Endodermal cell (in vitro differentiated cells): ENCODE data around the gene HSD17B12. TPM values are rescaled to one million over a fixed set of nuclear protein-coding genes. Genes with fewer than 3 reads are reported as not detected.

Experiments
- DNase-seq: peaks from one replicate; pipeline ENCODE4 v3.0.0-alpha.2; 2017
- H3K27ac ChIP-seq: 2 replicates; pipeline ENCODE4 v1.5.1; 2013; ENCODE audit warnings: mild to moderate bottlenecking, low read depth, low read length, moderate library complexity
- H3K27me3 ChIP-seq: 2 replicates; pipeline ENCODE4 v1.6.1; 2013; ENCODE audit warnings: mild to moderate bottlenecking, low read length, moderate library complexity; ENCODE audit not compliant: insufficient read depth, control insufficient read depth, poor library complexity, severe bottlenecking
- H3K36me3 ChIP-seq: 2 replicates; pipeline ENCODE4 v1.7.0; 2013; ENCODE audit warnings: mild to moderate bottlenecking, low read length, moderate library complexity; ENCODE audit not compliant: control insufficient read depth, insufficient read depth
- H3K4me1 ChIP-seq: one replicate; pipeline ENCODE4 v1.7.0; 2013; ENCODE audit warnings: low read length; ENCODE audit not compliant: control insufficient read depth, insufficient read depth
- H3K4me3 ChIP-seq: 2 replicates; pipeline ENCODE4 v1.5.1; 2013; ENCODE audit warnings: mild to moderate bottlenecking, low read length, moderate library complexity
- H3K9ac ChIP-seq: 2 replicates; pipeline ENCODE4 v1.6.1; 2013; ENCODE audit warnings: mild to moderate bottlenecking, low read length, moderate library complexity; ENCODE audit not compliant: poor library complexity, severe bottlenecking; ENCODE audit errors: extremely low read depth
- H3K9me3 ChIP-seq: 2 replicates; pipeline ENCODE4 v1.6.1; 2013; ENCODE audit warnings: mild to moderate bottlenecking, low read length, moderate library complexity; ENCODE audit not compliant: control insufficient read depth
- H3K27ac Mint-ChIP-seq: 2 replicates; pipeline ENCODE4 v1.8.0; 2020; ENCODE audit warnings: mixed read lengths
- H3K27me3 Mint-ChIP-seq: 2 replicates; pipeline ENCODE4 v1.8.0; 2021; ENCODE audit warnings: mild to moderate bottlenecking, mixed read lengths; ENCODE audit not compliant: insufficient read depth
- H3K36me3 Mint-ChIP-seq: 2 replicates; pipeline ENCODE4 v1.8.0; 2020; ENCODE audit warnings: low read depth, mixed read lengths
- H3K4me1 Mint-ChIP-seq: 2 replicates; pipeline ENCODE4 v1.8.0; 2020; ENCODE audit warnings: mixed read lengths
- H3K4me3 Mint-ChIP-seq: 2 replicates; pipeline ENCODE4 v1.8.0; 2020; ENCODE audit warnings: mild to moderate bottlenecking, moderate library complexity, mixed read lengths
- H3K9me3 Mint-ChIP-seq: 2 replicates; pipeline ENCODE4 v1.8.0; 2020; ENCODE audit warnings: mild to moderate bottlenecking, mixed read lengths
- WGBS, 2 experiments: methylation state at CpG; one replicate each; pipeline versions ENCODE4 v1.1.5 to v1.1.7; 2013; ENCODE audit warnings: missing lambda C conversion rate in 2 of 2, mixed read lengths in 1 of 2; ENCODE audit not compliant: insufficient coverage in 1 of 2, insufficient read length in 1 of 2; 5-methylcytosine and 5-hydroxymethylcytosine counted together
- total RNA-seq, 2 donors: library from RNA; stranded (reverse); fragmentation: NEBNext Ultra II Directional in 1 of 2; extraction: Animal tissue kit (Norgen Biotek cat#: 25700) in 1 of 2; gene quantifications; 2 replicates in 1 of 2; 3 replicates in 1 of 2; pipeline ENCODE4 v1.2.1, GENCODE V29; 2021
- TF ChIP-seq, protein P1 (sequence below): fragments of 200-600 bp; sonication (generic); conservative IDR thresholded peaks from 2 replicates; pipeline ENCODE4 v1.5.0; 2021; ENCODE audit warnings: antibody characterized with exemption, mild to moderate bottlenecking

Gene HSD17B12
- total RNA-seq, 2 donors from 2014 or later: 109 to 138 TPM

DNA sequence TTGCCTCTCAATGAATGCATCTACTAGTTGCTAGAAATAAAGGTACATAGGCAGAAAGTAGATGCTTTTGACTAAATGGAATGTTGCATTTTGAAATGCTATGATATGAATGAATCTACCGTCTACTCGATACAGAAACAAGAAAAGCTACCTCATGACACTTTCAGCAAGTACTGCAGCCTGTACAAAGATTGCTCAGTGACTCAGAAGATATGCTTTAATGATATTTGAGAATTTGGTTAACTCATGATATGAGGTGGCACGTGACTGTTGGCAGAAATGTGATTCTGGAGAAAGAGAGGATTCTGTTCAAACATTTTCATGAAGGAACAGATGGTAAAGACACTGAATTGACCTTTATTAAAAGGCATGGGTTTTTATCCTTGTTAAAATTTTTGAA, 76.0 kb downstream of the HSD17B12 start:
- Mint-ChIP-seq H3K27ac (no peak overlapping the region), H3K4me3 (no peak overlapping the region), H3K9me3 (no peaks in the 10 kb centered on the region), H3K4me1 (no peaks in the 10 kb centered on the region), H3K36me3 (peaks cover 51% of the 10 kb centered on the region), H3K27me3 (no peaks in the 10 kb centered on the region)
- WGBS, 2 experiments: 90 to 99% methylated on average over 3 of the region's 3 CpGs
- H3K4me1 ChIP-seq: no peaks in the 10 kb centered on the region
- H3K36me3 ChIP-seq: peaks cover 56% of the 10 kb centered on the region
- TF ChIP-seq, protein P1, sequence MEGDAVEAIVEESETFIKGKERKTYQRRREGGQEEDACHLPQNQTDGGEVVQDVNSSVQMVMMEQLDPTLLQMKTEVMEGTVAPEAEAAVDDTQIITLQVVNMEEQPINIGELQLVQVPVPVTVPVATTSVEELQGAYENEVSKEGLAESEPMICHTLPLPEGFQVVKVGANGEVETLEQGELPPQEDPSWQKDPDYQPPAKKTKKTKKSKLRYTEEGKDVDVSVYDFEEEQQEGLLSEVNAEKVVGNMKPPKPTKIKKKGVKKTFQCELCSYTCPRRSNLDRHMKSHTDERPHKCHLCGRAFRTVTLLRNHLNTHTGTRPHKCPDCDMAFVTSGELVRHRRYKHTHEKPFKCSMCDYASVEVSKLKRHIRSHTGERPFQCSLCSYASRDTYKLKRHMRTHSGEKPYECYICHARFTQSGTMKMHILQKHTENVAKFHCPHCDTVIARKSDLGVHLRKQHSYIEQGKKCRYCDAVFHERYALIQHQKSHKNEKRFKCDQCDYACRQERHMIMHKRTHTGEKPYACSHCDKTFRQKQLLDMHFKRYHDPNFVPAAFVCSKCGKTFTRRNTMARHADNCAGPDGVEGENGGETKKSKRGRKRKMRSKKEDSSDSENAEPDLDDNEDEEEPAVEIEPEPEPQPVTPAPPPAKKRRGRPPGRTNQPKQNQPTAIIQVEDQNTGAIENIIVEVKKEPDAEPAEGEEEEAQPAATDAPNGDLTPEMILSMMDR: no peak
- no peak for DNase-seq
- no peak overlapping the region for H3K9ac ChIP-seq
- H3K9me3 ChIP-seq: no peaks in the 10 kb centered on the region
- H3K27ac ChIP-seq: no peak overlapping the region
- no peak overlapping the region for H3K4me3 ChIP-seq
- H3K27me3 ChIP-seq: no peaks in the 10 kb centered on the region

DNA sequence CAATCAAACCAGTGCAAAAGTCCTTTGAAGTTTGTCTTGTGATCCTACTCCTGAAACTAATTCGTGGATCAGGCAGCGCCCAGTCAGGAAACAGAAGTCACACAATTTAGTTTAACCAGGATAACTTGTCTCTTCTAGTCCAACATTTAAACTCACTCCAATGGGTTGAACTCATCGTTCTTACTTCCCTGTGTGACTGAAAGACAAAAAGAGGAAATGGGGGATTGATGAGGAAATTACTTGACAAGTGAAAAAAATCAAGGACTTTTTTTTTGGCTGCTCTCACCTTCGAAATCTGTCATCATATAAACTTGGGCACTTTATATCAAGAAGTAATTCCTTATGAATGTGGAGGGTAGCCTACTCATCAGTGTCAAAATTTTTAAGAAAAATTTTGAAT, 78.4 kb downstream of the HSD17B12 start:
- Histone ChIP-seq H3K9me3 (peaks cover 2% of the 10 kb centered on the region), H3K27ac (no peak overlapping the region), H3K36me3 (peaks cover 46% of the 10 kb centered on the region), H3K4me3 (no peak overlapping the region), H3K27me3 (no peaks in the 10 kb centered on the region), H3K4me1 (no peaks in the 10 kb centered on the region), H3K9ac (no peak overlapping the region)
- WGBS, 2 experiments: 68 to 83% methylated on average over 1 to 4 of the region's 4 CpGs
- DNase-seq: no peak
- H3K36me3 Mint-ChIP-seq: peaks cover 48% of the 10 kb centered on the region
- H3K4me1 Mint-ChIP-seq: no peaks in the 10 kb centered on the region
- no peak overlapping the region for H3K27ac Mint-ChIP-seq
- TF ChIP-seq, protein P1: no peak
- H3K4me3 Mint-ChIP-seq: no peak overlapping the region
- H3K27me3 Mint-ChIP-seq: no peaks in the 10 kb centered on the region
- H3K9me3 Mint-ChIP-seq: no peaks in the 10 kb centered on the region

DNA sequence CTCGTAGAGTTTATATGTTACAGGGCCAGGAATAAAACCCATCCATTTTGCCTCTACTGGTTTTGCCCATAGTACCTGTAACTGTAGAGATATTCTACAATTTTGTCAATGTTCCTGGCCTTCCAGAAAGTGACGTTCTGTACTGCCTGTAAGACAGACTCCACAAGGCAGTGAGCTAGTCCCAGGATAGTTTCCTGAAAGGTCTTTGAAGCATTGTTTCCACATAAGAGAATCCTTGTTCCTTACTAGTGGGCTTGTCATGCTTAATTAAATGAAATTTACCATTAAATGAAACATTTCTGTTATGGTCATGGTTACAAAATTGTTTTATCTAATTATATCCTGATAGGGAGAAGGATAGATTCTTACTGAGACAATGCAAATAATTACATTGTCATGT, 80.4 kb downstream of the HSD17B12 start:
- Mint-ChIP-seq H3K27me3 (no peaks in the 10 kb centered on the region), H3K36me3 (peaks cover 53% of the 10 kb centered on the region), H3K27ac (no peak overlapping the region), H3K4me1 (no peaks in the 10 kb centered on the region), H3K4me3 (no peak overlapping the region), H3K9me3 (peaks cover 3% of the 10 kb centered on the region)
- no peak for DNase-seq
- H3K27ac ChIP-seq: no peak overlapping the region
- no peaks in the 10 kb centered on the region for H3K27me3 ChIP-seq
- TF ChIP-seq, protein P1: no peak
- H3K9me3 ChIP-seq: peaks cover 18% of the 10 kb centered on the region
- no peak overlapping the region for H3K4me3 ChIP-seq
- H3K36me3 ChIP-seq: peaks cover 45% of the 10 kb centered on the region
- no peaks in the 10 kb centered on the region for H3K4me1 ChIP-seq
- 92 to 93% methylated on average over 2 of the region's 2 CpGs for WGBS, 2 experiments
- H3K9ac ChIP-seq: no peak overlapping the region
